ENCODE measurements around the gene PAPLN.
"Not testable (repeated sequence)": the region's sequence is repeated elsewhere in the genome, so short reads cannot be mapped to it uniquely, and the experiment has no call there.

The PAPLN gene, protein sequence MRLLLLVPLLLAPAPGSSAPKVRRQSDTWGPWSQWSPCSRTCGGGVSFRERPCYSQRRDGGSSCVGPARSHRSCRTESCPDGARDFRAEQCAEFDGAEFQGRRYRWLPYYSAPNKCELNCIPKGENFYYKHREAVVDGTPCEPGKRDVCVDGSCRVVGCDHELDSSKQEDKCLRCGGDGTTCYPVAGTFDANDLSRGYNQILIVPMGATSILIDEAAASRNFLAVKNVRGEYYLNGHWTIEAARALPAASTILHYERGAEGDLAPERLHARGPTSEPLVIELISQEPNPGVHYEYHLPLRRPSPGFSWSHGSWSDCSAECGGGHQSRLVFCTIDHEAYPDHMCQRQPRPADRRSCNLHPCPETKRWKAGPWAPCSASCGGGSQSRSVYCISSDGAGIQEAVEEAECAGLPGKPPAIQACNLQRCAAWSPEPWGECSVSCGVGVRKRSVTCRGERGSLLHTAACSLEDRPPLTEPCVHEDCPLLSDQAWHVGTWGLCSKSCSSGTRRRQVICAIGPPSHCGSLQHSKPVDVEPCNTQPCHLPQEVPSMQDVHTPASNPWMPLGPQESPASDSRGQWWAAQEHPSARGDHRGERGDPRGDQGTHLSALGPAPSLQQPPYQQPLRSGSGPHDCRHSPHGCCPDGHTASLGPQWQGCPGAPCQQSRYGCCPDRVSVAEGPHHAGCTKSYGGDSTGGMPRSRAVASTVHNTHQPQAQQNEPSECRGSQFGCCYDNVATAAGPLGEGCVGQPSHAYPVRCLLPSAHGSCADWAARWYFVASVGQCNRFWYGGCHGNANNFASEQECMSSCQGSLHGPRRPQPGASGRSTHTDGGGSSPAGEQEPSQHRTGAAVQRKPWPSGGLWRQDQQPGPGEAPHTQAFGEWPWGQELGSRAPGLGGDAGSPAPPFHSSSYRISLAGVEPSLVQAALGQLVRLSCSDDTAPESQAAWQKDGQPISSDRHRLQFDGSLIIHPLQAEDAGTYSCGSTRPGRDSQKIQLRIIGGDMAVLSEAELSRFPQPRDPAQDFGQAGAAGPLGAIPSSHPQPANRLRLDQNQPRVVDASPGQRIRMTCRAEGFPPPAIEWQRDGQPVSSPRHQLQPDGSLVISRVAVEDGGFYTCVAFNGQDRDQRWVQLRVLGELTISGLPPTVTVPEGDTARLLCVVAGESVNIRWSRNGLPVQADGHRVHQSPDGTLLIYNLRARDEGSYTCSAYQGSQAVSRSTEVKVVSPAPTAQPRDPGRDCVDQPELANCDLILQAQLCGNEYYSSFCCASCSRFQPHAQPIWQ

DNA sequence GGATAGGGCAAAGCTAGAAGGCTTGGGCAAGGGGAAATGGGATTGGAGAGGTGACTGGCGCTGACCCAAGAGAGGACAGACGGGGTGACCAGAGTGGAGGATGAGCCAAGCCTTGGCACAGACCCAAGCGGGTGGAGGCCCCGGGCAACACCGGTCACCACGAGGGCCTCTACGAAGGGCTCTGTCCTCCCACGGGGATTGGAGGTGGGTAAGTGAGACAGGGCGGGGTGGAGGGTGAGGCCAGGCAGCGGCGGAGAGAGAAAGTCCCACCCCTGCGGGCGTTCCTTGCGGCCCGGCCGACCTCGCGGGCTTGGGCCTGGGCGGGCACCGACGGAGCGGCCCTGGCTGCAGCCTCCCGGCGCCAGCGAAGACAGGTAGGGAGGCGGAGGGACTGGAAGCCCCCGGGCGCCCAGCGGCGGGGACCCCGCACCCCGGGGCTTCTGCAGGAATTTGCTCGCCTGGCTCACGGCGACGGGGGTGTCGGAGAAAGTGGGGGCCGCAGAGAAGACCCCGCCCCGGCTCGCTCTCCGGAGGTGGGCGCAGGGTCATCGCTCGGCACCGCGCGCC, at the start of gene PAPLN:
Gene PAPLN (plus strand): TSS at position 288 of the 567 bp plus-strand sequence. CDS start 2,273 bp downstream, outside the sequence.
- no peak for DNase-seq

DNA sequence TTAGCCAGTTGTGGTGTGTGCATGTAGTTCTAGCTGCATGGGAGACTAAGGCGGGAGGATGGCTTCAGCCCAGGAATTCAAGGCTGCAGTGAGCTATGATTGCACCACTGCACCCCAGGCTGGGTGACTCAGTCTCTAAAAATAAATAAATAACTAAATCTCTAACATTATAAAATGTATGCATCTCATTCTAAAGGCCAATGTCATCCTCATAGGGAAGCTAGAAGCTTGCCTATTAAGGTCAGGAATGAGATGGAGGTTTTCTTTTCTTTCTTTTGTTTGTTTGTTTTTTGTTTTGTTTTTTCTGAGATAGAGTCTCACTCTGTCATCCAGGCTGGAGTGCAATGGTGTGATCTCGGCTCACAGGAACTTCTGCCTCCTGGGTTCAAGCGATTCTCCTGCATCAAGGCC, 48.8 kb upstream of the PAPLN start:
- no peak for DNase-seq

DNA sequence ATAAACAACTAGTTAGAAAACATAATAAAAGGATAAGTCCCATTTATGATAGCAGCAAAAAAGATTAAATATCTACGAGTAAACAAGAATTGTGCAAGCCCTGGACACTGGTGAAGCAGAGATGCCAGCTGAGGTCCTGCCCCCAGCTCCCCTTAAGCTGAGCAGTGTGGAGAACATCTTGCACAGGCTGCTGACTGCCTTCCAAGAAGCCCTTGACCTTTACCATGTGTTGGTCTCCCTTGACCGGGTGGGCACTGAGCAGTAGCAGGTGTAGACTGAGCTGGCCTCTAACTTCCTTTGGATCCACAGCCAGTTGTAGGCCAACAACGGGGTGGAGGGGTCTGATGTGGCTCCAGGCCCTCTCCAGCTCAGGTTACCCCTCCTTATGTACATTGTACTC, 47.7 kb upstream of the PAPLN start:
- no peak for DNase-seq

DNA sequence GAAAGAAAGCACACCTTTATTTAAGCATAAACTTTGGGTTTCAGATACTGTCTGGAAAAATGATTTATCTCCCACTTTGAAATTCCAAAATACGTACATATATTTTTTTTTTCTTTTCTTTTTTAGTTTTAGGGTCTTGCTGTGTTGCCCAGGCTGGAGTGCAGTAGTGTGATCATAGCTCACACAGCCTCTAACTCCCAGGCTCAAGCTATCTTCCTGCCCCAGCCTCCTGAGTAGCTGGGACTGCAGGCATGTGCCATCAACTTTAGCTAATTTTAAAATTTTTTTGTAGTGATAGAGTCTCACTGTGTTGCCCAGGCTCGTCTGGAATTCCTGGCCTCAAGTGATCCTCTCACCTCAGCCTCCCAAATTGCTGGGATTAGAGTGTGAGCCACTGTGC, 45.9 kb upstream of the PAPLN start:
- no peak for DNase-seq

DNA sequence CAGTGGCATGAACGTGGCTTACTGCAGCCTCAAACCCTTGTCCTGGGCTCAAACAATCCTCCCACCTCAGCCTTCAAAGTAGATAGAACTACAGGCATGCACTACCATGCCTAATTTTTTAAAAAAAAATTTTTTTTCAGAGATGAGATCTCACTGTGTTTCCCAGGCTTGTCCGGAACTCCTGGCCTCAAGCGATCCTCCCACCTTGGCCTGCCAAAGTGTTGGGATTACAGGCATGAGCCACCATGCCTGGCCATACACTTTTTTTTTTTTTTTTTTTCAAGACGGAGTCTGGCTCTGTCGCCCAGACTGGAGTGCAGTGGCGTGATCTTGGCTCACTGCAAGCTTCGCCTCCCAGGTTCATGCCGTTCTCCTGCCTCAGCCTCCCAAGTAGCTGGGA, 43.0 kb upstream of the PAPLN start:
- DNase-seq: not testable (repeated sequence)

DNA sequence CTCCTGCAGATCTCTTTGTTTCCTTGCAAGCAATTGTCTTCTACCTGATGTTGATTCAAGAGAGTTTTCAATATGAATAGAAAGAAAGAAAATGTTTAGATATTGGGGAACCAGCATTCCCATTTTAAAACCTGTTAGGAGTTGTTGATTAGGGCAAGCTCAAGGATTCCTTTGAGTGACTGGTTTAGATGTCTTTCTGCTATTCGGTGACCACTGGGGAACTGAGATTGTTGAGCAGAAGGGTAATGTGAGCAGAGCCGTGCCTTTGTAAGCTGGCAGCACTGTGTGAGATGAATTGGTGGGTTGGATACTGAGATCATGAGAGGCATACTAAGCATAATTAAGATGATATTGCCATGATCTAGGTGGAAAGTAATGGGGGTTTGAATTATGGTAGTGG, 39.1 kb upstream of the PAPLN start:
- no peak for DNase-seq

DNA sequence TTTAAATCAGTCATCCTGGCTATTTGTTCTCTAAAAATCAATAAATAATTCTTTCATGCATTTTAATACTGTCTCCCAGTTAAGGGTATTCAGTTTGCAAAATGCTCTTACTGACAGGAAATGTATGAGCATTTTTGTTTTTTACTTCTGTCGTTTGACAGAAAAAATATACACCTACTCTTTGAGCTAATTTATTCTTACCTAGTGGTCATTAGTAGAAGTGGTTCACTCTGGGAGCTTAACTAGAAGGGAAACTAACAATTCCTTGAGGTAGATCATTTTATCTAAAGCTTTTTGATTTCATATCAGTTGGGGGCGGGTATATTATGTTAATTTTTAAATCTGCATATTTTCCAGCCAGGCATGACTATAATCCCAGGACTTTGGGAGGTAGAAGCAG, 33.8 kb upstream of the PAPLN start:
- no peak for DNase-seq

DNA sequence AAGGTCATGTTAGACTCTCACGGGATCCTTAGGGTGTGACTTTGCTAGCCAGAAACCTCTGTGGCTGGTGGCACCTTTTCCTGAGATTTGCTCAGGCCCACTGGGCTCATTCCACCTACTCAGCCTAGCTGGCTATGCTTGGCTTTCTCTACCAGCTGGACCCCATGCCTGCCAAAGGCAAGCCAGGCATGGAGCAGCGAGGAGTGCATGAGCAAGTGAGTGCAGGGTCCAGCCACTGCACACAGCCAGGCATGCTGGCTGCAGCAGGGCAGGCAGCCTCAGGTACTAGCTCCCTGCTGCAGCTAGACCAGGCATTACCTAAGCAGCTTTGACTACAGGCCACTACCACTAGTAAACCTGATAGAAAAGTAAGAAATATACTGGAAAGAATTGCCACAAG, 29.7 kb upstream of the PAPLN start:
- DNase-seq: no peak

DNA sequence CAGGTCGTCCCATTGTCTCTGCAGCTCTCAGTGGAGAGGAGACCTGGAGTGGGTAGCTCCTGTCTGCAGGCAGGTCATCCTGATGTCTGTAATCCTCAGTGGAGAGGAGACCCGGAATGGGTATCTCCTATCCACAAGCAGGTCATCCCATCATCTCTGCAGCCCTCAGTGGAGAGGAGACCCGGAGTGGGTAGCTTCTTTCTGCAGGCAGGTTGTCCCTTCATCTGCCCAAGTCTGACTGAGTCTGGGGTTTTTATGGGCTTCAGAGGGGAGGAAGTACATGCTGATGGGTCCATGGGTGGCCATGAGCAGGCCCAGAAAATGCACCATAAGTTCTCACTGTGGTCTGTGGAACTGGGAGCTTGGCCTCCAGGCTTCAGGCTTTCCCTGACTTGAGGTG, 28.9 kb upstream of the PAPLN start:
- no peak for DNase-seq

DNA sequence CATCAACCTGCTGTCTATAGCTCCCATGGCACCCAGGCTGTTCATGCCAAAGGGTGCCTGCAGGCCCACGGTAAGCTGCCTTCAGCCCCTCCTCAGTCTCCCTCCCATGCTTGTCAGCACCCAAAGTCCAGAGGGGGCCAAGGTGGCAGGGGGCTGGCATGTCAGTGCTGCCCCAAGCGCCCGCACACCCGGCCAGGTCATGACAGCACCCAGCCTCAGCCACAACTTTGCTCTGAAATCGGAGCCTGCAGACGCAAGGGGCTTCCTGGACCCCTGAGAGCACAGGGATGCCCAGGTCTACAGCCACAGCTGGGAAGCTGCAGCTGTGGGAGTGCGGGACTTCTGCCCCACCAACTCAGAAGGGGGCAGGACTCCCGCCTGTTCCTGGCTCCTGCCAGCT, 28.5 kb upstream of the PAPLN start:
- DNase-seq: no peak

DNA sequence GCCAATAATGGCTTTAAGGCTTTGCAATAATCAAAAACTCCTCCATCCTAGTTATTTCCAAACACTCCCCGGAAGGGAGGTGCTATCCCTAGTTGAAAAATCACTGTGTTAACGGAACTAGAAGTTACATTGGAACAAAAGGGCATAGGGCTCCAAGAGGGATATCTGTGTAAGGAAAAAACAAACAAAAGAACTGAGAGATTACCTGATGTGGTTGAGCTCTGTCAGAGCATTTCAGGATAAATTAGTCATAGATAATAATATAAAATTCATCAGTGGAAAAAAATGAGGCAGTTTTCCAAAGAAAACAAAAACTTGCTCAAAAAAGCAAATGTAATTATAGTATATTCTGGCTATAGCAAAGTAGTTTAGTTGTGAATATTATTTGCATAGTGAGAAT, 27.4 kb upstream of the PAPLN start:
- DNase-seq: no peak

DNA sequence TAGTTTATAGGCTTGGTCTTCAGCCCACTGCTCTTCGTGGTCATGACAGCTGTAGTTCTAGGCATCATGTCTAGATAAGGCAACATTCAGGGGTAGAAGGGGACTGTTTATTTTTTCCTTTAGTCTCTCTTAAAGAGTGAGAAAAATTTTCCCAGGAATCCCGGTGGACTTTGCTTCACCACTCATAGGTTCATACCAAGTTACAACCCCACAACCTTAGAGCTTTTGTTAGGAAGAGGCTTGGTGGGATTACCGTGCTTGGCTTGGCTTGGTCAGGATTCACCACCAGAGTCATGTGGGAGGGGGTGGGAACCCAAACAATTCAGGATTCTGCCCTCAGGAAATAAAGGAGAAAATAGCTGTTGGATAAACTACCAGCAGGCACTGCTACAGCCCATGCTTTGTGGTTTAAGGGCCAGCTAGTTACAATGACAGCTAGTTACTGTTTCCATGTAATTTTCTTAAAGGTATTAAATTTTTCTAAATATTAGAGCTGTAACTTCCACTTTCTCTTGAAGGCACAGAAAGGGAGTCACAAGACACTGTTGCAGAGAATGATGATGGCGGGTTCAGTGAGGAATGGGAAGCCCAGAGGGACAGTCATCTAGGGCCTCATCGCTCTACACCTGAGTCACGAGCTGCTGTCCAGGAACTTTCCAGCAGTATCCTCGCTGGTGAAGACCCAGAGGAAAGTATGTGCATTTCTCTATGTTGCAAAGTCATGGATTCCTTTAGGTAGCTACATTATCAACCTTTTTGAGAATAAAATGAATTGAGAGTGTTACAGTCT, 25.9 kb upstream of the PAPLN start:
- no peak for DNase-seq

DNA sequence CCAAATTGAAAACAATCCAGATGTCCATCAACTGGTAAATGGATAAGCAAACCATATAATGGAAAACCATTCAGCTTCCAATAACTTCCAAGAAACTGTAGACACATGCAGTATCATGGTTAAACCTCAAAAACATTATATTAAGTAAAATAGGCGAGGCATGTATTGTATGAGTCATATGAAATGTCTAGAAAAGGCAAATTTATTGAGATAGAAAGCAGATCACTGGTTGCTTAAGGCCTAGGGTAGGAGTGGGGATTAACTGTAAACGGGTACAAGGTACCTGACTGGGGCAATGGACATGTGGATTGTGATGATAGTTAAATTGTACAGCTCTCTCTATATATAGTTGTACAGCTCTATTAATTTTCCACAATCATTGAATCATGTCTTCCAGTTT, 21.3 kb upstream of the PAPLN start:
- DNase-seq: no peak

DNA sequence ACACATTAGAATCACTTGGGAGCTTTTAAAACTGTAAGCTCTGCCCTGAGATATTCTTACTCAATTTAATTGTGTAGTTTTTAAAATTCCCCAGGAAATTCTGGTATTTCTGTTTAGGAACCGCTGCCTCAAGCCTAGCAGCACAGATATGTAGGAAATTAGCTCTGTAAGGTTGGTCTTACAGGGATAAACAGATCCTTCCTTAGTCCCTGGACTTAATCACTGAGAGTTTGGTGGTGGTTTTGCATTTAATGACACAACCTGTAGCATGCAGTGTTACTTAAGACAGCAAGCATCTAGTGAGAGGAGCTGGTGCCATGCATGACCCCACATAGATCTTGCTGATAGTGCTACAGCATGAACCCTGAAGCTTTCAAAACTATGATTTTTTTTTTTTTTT, 19.9 kb upstream of the PAPLN start:
- DNase-seq: no peak

DNA sequence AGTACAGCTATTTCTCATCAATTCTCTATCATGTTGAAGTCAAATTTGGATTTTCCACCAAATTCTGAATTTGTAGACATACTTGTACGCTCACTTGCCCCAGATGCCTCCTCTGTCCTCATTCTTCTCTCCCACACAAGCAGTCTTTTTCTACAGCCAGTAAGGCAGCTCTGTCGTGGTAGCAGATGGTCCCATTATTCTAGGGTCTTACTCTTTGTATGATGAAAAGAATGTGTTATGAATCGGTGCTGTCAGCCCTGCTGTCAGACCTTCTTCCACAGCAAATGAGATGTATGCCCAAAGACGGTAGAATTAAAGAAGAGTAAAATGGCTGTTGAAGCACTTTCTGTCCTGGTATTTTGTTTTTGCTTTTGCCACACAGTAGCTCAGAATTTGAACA, 17.2 kb upstream of the PAPLN start:
- DNase-seq: no peak

DNA sequence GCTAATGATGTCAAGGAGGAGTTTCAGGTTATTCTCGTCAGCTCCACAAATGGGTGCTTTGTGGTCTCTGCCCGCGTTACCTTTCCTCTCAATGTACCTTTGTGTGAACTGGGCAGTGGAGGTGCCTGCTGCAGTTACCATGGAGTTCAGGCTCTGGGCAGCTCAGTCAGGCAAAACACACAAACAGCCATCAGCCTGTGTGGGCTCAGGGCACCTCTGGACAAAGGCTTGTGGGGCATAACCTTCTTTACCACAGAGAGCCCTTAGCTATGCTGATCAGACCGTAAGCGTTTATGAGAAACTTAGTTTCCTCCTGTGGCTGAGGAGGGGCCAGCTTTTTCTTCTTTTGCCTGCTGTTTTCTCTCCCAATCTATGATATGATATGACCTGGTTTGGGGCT, 16.7 kb upstream of the PAPLN start:
- DNase-seq: no peak

DNA sequence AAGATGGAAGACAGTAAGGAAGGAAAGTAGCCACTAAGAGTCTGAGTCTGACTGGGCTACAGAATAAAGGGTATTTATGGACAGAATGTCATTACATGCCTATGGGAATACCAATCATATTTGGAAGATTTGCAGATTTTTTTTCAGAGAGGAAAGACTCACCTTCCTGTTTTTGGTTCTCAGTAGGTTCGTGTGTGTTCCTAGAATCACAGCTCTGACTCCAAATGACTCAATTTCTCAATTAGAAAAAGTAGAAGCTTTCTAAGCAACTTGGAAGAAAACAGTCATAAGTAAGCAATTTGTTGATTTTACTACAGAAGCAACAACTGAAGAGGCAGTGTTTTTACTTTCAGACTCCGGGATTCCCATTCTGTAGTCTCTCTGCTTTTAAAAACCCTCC, 15.4 kb upstream of the PAPLN start:
- DNase-seq: no peak

DNA sequence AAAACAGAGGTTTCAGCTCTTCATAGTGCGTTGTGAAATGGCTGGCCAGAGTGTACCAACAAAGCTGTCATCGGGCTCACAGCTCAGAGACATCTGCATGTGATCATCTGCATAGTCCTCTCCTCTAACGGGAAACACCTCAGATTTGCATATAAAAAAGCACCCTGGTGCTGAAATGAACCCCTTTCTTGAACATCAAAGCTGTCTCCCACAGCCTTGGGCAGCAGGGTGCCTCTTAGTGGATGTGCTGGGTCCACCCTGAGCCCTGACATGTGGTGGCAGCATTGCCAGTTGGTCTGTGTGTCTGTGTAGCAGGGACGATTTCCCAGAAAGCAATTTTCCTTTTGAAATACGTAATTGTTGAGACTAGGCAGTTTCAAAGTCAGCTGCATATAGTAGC, 14.3 kb upstream of the PAPLN start:
- no peak for DNase-seq

DNA sequence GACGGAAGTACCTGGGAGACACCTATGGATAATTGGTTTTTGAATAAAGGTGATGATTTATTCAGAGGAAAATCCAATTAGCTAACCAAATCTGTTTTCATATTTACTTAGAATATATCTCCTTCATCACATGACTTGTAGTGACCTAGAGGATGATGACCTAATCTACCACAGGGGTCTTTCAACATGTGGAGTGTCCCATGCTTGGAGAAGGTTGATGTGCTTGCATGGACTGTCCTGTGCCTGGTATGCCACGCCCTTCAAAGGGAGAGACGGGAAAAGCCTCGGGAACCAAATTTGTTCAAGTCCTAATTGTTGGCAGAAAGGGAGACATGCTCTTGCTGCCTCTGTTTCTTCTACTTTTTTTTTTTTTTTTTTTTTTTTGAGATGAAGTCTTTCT, 11.8 kb upstream of the PAPLN start:
- DNase-seq: no peak

DNA sequence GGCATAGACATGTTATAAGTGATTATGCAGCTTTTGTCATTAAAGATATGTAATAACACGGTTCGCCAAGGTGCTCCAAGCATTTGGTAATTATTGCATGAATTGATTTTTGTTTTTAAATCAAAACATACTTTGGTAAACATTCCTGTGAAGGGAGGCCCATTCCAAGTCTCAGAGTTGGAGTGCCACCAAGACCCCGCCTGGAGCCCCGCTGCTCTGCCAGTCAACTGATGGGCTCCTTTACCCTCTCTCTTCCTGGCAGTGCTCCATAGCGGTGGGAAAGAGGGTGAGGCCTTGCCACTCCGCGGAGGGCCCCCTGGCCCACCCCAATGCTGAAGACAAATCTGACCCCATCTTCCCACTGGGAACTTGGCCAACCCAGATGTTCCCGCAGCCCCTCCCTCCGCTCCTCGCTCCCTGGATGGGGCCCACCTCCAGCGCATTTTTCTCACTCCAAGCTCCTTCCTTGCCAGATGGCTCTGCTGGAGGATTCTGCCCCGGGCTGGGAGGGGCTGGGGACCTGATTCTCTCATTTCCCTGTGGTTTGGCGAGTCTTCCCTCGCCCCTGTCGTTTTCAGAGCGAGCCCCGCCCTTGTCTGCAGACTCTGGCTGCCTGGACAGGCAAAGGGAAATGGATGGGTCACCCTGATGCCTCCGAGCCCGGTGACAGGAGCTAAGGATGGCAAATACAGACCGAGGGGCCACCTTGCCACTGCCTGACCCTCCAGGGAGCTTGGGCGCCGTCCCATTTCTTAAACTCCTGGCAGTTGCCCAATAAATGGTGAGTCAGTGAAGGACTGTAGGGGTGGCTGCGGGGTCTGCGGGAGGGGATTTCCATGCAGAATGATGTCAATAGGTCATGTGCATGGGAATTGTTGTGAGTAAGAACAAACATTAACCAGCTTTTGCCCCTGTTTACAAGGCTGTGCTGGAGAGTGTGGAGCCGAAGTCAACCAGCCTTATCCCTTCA, 9.2 kb upstream of the PAPLN start:
- no peak for DNase-seq

DNA sequence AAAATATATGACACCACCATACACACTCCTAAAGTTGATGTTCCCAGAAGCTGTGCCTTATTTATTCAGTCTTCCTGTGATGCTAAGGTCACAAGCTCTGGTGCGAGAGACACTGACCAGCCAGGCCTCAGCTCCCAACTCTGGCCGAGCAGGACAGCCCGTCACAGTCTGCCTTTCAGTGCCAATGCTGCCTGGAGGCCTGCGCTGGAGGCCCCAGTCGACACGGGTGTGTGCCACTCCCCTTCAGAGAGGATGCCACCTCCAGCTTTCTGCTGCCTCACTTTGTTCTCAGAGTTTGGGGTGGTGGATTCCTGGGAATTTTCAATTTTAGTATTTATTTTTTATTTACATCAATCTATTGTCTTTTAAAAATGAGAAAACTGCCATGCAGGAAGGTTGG, 7.3 kb upstream of the PAPLN start:
- no peak for DNase-seq

Data from NCI-H1048 (cell line).